ENCODE results near the gene MYL7. TPM values are rescaled to one million over a fixed set of nuclear protein-coding genes. Genes with fewer than 3 reads are reported as not detected.

MYL7 gene
- total RNA-seq, 4 donors from 2014 or later = not detected

DNA sequence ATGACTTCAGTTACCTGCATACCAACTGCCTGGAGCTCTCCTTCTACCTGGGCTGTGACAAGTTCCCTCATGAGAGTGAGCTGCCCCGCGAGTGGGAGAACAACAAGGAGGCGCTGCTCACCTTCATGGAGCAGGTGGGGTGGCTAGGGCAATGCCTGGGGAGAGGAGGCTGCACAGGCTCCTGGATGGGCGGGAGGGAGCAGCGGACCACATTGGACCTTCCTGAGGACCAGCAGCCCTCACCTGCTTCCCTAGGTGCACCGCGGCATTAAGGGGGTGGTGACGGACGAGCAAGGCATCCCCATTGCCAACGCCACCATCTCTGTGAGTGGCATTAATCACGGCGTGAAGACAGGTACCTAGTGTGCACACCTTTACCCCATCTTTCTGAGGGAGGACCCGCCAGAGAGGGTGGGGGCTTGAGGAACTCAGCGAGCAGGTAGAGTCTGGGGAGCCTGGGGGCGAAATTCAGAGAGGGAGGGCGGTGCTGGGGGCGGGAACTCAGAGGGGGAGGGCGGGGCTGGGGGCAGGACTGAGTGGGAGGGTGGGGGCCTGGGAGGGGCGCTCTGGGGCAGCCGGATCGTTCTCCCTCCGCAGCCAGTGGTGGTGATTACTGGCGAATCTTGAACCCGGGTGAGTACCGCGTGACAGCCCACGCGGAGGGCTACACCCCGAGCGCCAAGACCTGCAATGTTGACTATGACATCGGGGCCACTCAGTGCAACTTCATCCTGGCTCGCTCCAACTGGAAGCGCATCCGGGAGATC lies 28.0 kb downstream of the MYL7 start:
- Histone ChIP-seq H3K4me1 (peaks cover 0 to 2% (median 0%) of the 10 kb centered on the region in 4 donors), H3K4me3 (no peak overlapping the region), H3K36me3 (peaks cover 0 to 100% (median 0%) of the 10 kb centered on the region in 3 donors), H3K27me3 (no peaks in the 10 kb centered on the region), H3K27ac (no peak overlapping the region), H3K9me3 (no peaks in the 10 kb centered on the region)
- TF ChIP-seq POLR2A (IDR thresholded peaks at IDR 0.05) = no peak
- TF ChIP-seq, protein P1, sequence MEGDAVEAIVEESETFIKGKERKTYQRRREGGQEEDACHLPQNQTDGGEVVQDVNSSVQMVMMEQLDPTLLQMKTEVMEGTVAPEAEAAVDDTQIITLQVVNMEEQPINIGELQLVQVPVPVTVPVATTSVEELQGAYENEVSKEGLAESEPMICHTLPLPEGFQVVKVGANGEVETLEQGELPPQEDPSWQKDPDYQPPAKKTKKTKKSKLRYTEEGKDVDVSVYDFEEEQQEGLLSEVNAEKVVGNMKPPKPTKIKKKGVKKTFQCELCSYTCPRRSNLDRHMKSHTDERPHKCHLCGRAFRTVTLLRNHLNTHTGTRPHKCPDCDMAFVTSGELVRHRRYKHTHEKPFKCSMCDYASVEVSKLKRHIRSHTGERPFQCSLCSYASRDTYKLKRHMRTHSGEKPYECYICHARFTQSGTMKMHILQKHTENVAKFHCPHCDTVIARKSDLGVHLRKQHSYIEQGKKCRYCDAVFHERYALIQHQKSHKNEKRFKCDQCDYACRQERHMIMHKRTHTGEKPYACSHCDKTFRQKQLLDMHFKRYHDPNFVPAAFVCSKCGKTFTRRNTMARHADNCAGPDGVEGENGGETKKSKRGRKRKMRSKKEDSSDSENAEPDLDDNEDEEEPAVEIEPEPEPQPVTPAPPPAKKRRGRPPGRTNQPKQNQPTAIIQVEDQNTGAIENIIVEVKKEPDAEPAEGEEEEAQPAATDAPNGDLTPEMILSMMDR (IDR thresholded peaks at IDR 0.05) = no peak
- no peak for TF ChIP-seq EP300 (IDR thresholded peaks at IDR 0.05)
- no peak for DNase-seq (ENCODE audit: low spot score in 2 of 2)
- whole genome bisulfite sequencing, 2 donors = 76 to 86% methylated on average over 29 to 34 of the region's 34 CpGs

DNA sequence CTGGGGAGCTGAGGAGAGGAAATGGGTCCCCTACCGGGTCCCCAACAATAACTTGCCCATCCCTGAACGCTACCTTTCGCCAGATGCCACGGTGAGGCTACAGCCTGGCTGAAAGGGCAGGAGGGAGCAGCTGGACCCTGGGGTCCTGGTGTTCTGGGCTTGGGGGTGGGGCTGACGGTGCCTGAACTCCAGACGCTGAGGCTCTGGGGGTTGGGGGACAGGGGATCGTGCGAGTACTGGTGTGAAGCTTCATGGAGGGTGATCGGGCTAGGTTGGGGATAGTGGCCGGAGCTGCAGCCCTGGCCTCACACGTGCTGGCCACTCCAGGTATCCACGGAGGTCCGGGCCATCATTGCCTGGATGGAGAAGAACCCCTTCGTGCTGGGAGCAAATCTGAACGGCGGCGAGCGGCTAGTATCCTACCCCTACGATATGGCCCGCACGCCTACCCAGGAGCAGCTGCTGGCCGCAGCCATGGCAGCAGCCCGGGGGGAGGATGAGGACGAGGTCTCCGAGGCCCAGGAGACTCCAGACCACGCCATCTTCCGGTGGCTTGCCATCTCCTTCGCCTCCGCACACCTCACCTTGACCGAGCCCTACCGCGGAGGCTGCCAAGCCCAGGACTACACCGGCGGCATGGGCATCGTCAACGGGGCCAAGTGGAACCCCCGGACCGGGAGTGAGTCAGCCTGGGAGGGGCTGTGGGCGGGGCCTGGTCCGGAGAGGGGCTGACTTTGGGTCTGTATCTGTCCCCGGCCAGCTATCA lies 28.7 kb downstream of the MYL7 start:
- Histone ChIP-seq H3K36me3 (peaks cover 0 to 100% (median 0%) of the 10 kb centered on the region in 3 donors), H3K27ac (no peak overlapping the region), H3K9me3 (no peaks in the 10 kb centered on the region), H3K4me3 (no peak overlapping the region), H3K4me1 (peaks cover 0 to 5% (median 0%) of the 10 kb centered on the region in 4 donors), H3K27me3 (no peaks in the 10 kb centered on the region)
- DNase-seq (ENCODE audit: low spot score in 2 of 2) = no peak
- 61 to 69% methylated on average over 19 to 40 of the region's 41 CpGs for WGBS, 2 donors
- TF ChIP-seq POLR2A (IDR thresholded peaks at IDR 0.05) (no peak), EP300 (IDR thresholded peaks at IDR 0.05) (no peak)
- TF ChIP-seq, protein P1 (IDR thresholded peaks at IDR 0.05) = no peak

DNA sequence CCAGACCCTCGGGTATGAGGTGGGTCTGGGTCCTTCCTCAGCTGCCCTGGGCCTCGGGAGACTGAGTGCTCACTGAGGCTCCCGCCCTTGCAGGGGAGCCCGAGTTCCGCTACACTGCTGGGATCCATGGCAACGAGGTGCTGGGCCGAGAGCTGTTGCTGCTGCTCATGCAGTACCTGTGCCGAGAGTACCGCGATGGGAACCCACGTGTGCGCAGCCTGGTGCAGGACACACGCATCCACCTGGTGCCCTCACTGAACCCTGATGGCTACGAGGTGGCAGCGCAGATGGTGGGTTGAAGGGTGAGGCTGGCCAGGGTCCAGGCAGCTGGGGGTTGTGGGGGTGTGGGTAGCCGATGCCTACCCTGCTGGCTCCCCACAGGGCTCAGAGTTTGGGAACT lies 29.4 kb downstream of the MYL7 start:
- 80 to 90% methylated on average over 4 to 9 of the region's 16 CpGs for WGBS, 2 donors
- no peak for DNase-seq (ENCODE audit: low spot score in 2 of 2)

DNA sequence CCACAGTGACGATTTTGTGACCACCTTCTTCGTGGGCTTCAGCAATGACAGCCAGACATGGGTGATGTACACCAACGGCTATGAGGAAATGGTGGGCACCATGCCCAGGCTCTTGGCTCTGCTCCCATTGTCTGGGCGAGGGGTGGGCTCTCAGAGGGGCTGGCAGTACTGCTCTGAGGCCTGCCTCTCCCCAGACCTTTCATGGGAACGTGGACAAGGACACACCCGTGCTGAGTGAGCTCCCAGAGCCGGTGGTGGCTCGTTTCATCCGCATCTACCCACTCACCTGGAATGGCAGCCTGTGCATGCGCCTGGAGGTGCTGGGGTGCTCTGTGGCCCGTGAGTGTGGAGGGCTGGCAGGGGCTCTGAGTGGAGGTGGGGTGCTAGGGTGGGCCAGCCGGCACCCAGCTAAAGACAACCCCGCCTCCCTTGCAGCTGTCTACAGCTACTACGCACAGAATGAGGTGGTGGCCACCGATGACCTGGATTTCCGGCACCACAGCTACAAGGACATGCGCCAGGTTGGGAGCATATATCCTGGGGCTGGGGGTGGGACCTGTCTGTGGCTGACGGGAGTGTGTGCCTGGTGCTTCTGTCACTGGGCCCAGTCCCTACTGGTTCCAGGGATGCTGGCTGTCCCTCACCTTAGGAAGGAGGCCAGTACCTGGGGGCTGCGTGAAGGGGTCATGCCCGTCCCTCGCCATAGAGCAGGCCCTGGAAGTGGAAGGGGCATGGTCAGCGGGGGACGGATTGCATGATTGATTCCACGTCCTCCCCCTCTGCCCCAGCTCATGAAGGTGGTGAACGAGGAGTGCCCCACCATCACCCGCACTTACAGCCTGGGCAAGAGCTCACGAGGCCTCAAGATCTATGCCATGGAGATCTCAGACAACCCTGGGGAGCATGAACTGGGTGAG lies 30.2 kb downstream of the MYL7 start:
- Histone ChIP-seq H3K27ac (no peak overlapping the region), H3K4me3 (no peak overlapping the region), H3K9me3 (no peaks in the 10 kb centered on the region), H3K36me3 (peaks cover 0 to 96% (median 0%) of the 10 kb centered on the region in 3 donors), H3K4me1 (peaks cover 0 to 20% (median 5%) of the 10 kb centered on the region in 4 donors), H3K27me3 (no peaks in the 10 kb centered on the region)
- TF ChIP-seq EP300 (IDR thresholded peaks at IDR 0.05) = no peak
- TF ChIP-seq, protein P1 (IDR thresholded peaks at IDR 0.05) = no peak
- no peak for TF ChIP-seq POLR2A (IDR thresholded peaks at IDR 0.05)
- no peak for DNase-seq (ENCODE audit: low spot score in 2 of 2)
- 75 to 88% methylated on average over 6 to 24 of the region's 27 CpGs for WGBS, 2 donors

More for the DNA sequence above, 29.4 kb downstream of the MYL7 start:
- Histone ChIP-seq H3K36me3 (peaks cover 0 to 100% (median 0%) of the 10 kb centered on the region in 3 donors), H3K27me3 (no peaks in the 10 kb centered on the region), H3K4me3 (no peak overlapping the region), H3K4me1 (peaks cover 0 to 12% (median 2%) of the 10 kb centered on the region in 4 donors), H3K9me3 (no peaks in the 10 kb centered on the region), H3K27ac (no peak overlapping the region)
- TF ChIP-seq, protein P1 (IDR thresholded peaks at IDR 0.05) = no peak
- TF ChIP-seq POLR2A (IDR thresholded peaks at IDR 0.05) (no peak), EP300 (IDR thresholded peaks at IDR 0.05) (no peak)

Data from tibial nerve (tissue), 4 donors.